T-helper 2 cell treated with Interferon-gamma antibody and Interleukin-4, amounts not matched to agents 100 ng/mL and 5 ng/mL, for 36 hours (primary cell): ENCODE measurements around the gene NFKB1. TPM values are rescaled to one million over a fixed set of nuclear protein-coding genes. Genes with fewer than 3 reads are reported as not detected.
"Not testable (repeated sequence)": the region's sequence is repeated elsewhere in the genome, so short reads cannot be mapped to it uniquely, and the experiment has no call there.

ENCODE experiments used
- intact Hi-C: fragments of 100-400 bp; cut with micrococcal nuclease; formaldehyde crosslinking; loops from one replicate; pipeline ENCODE4 v1.15.1; 2023
- total RNA-seq: library from RNA; stranded (reverse); gene quantifications from 2 replicates; pipeline ENCODE4 v1.2.3, GENCODE V29; 2022

Gene NFKB1
- total RNA-seq: 141 TPM in 2 replicates

GRCh38 chr4:102500696-102501446 is at the start of gene NFKB1:
Gene NFKB1, plus strand, starts transcription at chr4:102501359. Its CDS starts 24,160 bp downstream, at chr4:102525519.
- intact Hi-C loops: loop anchor here (1.0 to 10.0 kb wide), 7 partner anchors 36 to 574 kb away; partner anchors contain the start of genes SLC39A8, SLC9B1 and SLC9B2

- intact Hi-C loops: no loop called here
Measured at GRCh38 chr4:102452854-102453253, 48.3 kb upstream of the NFKB1 start.

GRCh38 chr4:102453827-102454226 is 47.3 kb upstream of the NFKB1 start:
- intact Hi-C loops: no loop called here

GRCh38 chr4:102454268-102454667 is 46.9 kb upstream of the NFKB1 start:
- intact Hi-C loops: no loop called here

GRCh38 chr4:102454981-102455685 is 46.0 kb upstream of the NFKB1 start:
- intact Hi-C loops: no loop called here

- intact Hi-C loops: no loop called here
Measured at GRCh38 chr4:102455750-102456149, 45.4 kb upstream of the NFKB1 start.

GRCh38 chr4:102466298-102466697 is 34.9 kb upstream of the NFKB1 start:
- intact Hi-C loops: no loop called here

GRCh38 chr4:102469806-102470205 is 31.4 kb upstream of the NFKB1 start:
- intact Hi-C loops: no loop called here

GRCh38 chr4:102472441-102473013 is 28.6 kb upstream of the NFKB1 start:
- intact Hi-C loops: no loop called here

- intact Hi-C loops: no loop called here
Measured at GRCh38 chr4:102473476-102473875, 27.7 kb upstream of the NFKB1 start.

GRCh38 chr4:102474736-102475504 is 26.2 kb upstream of the NFKB1 start:
- intact Hi-C loops: no loop called here

GRCh38 chr4:102477657-102478056 is 23.5 kb upstream of the NFKB1 start:
- intact Hi-C loops: no loop called here

- intact Hi-C loops: no loop called here
Measured at GRCh38 chr4:102478186-102478585, 23.0 kb upstream of the NFKB1 start.

- intact Hi-C loops: not testable (repeated sequence)
Measured at GRCh38 chr4:102479832-102480231, 21.3 kb upstream of the NFKB1 start.

- intact Hi-C loops: no loop called here
Measured at GRCh38 chr4:102483120-102483519, 18.0 kb upstream of the NFKB1 start.

GRCh38 chr4:102483990-102484692 is 17.0 kb upstream of the NFKB1 start:
- intact Hi-C loops: not testable (repeated sequence)

GRCh38 chr4:102492531-102493241 is 8.5 kb upstream of the NFKB1 start:
- intact Hi-C loops: no loop called here

- intact Hi-C loops: no loop called here
Measured at GRCh38 chr4:102493257-102493656, 7.9 kb upstream of the NFKB1 start.

GRCh38 chr4:102493794-102494193 is 7.4 kb upstream of the NFKB1 start:
- intact Hi-C loops: no loop called here

GRCh38 chr4:102494603-102495002 is 6.6 kb upstream of the NFKB1 start:
- intact Hi-C loops: no loop called here
